Caco-2 (cell line): ENCODE measurements around the gene FAU. TPM values are rescaled to one million over a fixed set of nuclear protein-coding genes. Genes with fewer than 3 reads are reported as not detected.

Source experiments
- BruUV-seq: library from RNA; stranded (reverse); fragments of 400-500 nt; replicated peaks from 2 replicates; lab custom pipeline; 2021; lab: Mats Ljungman, UMichigan
- CTCF ChIA-PET: fragments of 300-600 bp; sonication (Branson Sonifier 250); formaldehyde crosslinking; loops from one replicate; lab custom pipeline; 2022; ENCODE audit warnings: antibody characterized with exemption; lab: Charles Lee
- POLR2A ChIA-PET: fragments of 300-600 bp; sonication (Branson Sonifier 250); formaldehyde crosslinking; loops from one replicate; lab custom pipeline; 2022; ENCODE audit warnings: antibody characterized with exemption; lab: Charles Lee
- DNase-seq, 2 experiments: peaks; one replicate each; pipeline versions ENCODE4 v3.0.0 to v3.0.0-alpha.2; 2020 to 2022
- H3K27me3 ChIP-seq: replicated peaks from 2 replicates; pipeline ENCODE4 v1.6.0; 2011; ENCODE audit warnings: low read length; ENCODE audit not compliant: control insufficient read depth, insufficient read depth
- H3K36me3 ChIP-seq: 2 replicates; pipeline ENCODE4 v1.5.1; 2011; ENCODE audit warnings: low read length; ENCODE audit not compliant: control insufficient read depth, insufficient read depth
- H3K4me1 ChIP-seq: fragments of 250-450 bp; sonication (Bioruptor Pico); 2 replicates; pipeline ENCODE4 v1.5.1; 2020; ENCODE audit warnings: mild to moderate bottlenecking
- H3K4me3 ChIP-seq: 2 replicates; pipeline ENCODE4 v1.5.1; 2011; ENCODE audit warnings: low read depth, mild to moderate bottlenecking, control low read depth, low read length
- H3K9me3 ChIP-seq: fragments of 250-450 bp; sonication (Bioruptor Pico); 2 replicates; pipeline ENCODE4 v1.5.1; 2020; ENCODE audit warnings: mild to moderate bottlenecking, moderate library complexity
- H3K27ac Mint-ChIP-seq: one replicate; pipeline ENCODE4 v1.8.0; 2022; ENCODE audit warnings: mixed read lengths; ENCODE audit not compliant: unreplicated experiment
- H3K27me3 Mint-ChIP-seq: one replicate; pipeline ENCODE4 v1.8.0; 2022; ENCODE audit warnings: mixed read lengths; ENCODE audit not compliant: insufficient read depth, unreplicated experiment
- H3K36me3 Mint-ChIP-seq: one replicate; pipeline ENCODE4 v1.8.0; 2022; ENCODE audit warnings: mild to moderate bottlenecking, mixed read lengths; ENCODE audit not compliant: insufficient read depth, unreplicated experiment
- H3K4me1 Mint-ChIP-seq: one replicate; pipeline ENCODE4 v1.8.0; 2022; ENCODE audit warnings: low read depth, mixed read lengths; ENCODE audit not compliant: unreplicated experiment
- H3K4me3 Mint-ChIP-seq: one replicate; pipeline ENCODE4 v1.8.0; 2022; ENCODE audit warnings: mild to moderate bottlenecking, moderate library complexity, mixed read lengths; ENCODE audit not compliant: unreplicated experiment
- H3K9me3 Mint-ChIP-seq: one replicate; pipeline ENCODE4 v1.8.0; 2022; ENCODE audit warnings: mixed read lengths; ENCODE audit not compliant: unreplicated experiment
- CTCF ChIP-seq, 2 experiments: fragments of 200-600 bp in 1 of 2; IDR thresholded peaks; 1 replicate in 1 of 2; 2 replicates in 1 of 2; pipeline versions ENCODE4 v1.5.1 to v1.8.0; 2011 to 2022; ENCODE audit warnings: antibody characterized with exemption in 1 of 2, control low read depth in 1 of 2, inconsistent platforms in 1 of 2, low read depth in 1 of 2, low read length in 1 of 2, mild to moderate bottlenecking in 1 of 2, moderate library complexity in 1 of 2; ENCODE audit not compliant: insufficient read depth in 1 of 2, severe bottlenecking in 1 of 2, unreplicated experiment in 1 of 2
- intact Hi-C: fragments of 100-400 bp; cut with micrococcal nuclease; formaldehyde crosslinking; loops from one replicate; pipeline ENCODE4 v1.10.0; 2022; ENCODE audit not compliant: unreplicated experiment
- microRNA-seq: library from miRNA; unstranded; fragments of <30 nt; microRNA quantifications from one replicate; pipeline ENCODE4 v1.2.0, GENCODE V29; 2022
- total RNA-seq: library from RNA; stranded (reverse); gene quantifications from 2 replicates; pipeline ENCODE4 v1.2.3, GENCODE V29; 2022

FAU gene
- total RNA-seq, 1 experiment from 2014 or later, result 918 TPM

GRCh38 chr11:65077451-65077850 lies 44.5 kb downstream of the FAU start:
- ChIA-PET CTCF (interaction anchor here (0.6 kb wide), 1 partner anchor 63 kb away, joined by 3 read pairs; the partner anchor contains the start of gene ARL2), POLR2A (no interaction called here)
- H3K4me1 Mint-ChIP-seq, result peaks cover 12% of the 10 kb centered on the region
- no peaks in the 10 kb centered on the region for H3K9me3 Mint-ChIP-seq
- H3K27me3 ChIP-seq, result no peaks in the 10 kb centered on the region
- H3K36me3 Mint-ChIP-seq, result peaks cover 66% of the 10 kb centered on the region
- peak overlapping the region; percentile 32 for H3K27ac Mint-ChIP-seq
- intact Hi-C loops, result loop anchor here (5.0 kb wide), 1 partner anchor 35 kb away; the partner anchor contains the start of gene SAC3D1
- peaks cover 6% of the 10 kb centered on the region; the same call in 1 of the 2 replicates for H3K36me3 ChIP-seq
- TF ChIP-seq CTCF (IDR thresholded peaks at IDR 0.05; ENCODE audit: insufficient read depth in 1 of 2, low read depth in 1 of 2, low read length in 1 of 2, severe bottlenecking in 1 of 2, unreplicated experiment in 1 of 2), result no peak
- H3K27me3 Mint-ChIP-seq, result no peaks in the 10 kb centered on the region
- no peak overlapping the region for H3K4me3 Mint-ChIP-seq
- no peak overlapping the region for H3K4me3 ChIP-seq
- no peaks in the 10 kb centered on the region for H3K9me3 ChIP-seq
- peak in 1 of 2 experiments; percentile 49 for DNase-seq
- BruUV-seq, result no TSS peak
- H3K4me1 ChIP-seq, result peaks cover under 1% of the 10 kb centered on the region; the same call in 1 of the 2 replicates

- DNase-seq, result no peak
- H3K4me3 Mint-ChIP-seq, result no peak overlapping the region
- H3K36me3 Mint-ChIP-seq, result peaks cover 23% of the 10 kb centered on the region
Observed at GRCh38 chr11:65072631-65072966, 49.3 kb downstream of the FAU start.

GRCh38 chr11:65071907-65072630 lies 49.9 kb downstream of the FAU start:
- Mint-ChIP-seq H3K4me3 (no peak overlapping the region), H3K4me1 (no peaks in the 10 kb centered on the region), H3K27ac (no peak overlapping the region), H3K36me3 (peaks cover 18% of the 10 kb centered on the region), H3K9me3 (no peaks in the 10 kb centered on the region), H3K27me3 (no peaks in the 10 kb centered on the region)
- DNase-seq, result no peak
- BruUV-seq, result no TSS peak
- intact Hi-C loops, result no loop called here
- no peaks in the 10 kb centered on the region for H3K9me3 ChIP-seq
- CTCF ChIA-PET, result interaction anchor here (0.5 kb wide), 1 partner anchor 286 kb away, joined by 3 read pairs; no protein-coding TSS in a partner anchor
- no peak for TF ChIP-seq CTCF (IDR thresholded peaks at IDR 0.05; ENCODE audit: insufficient read depth in 1 of 2, low read depth in 1 of 2, low read length in 1 of 2, severe bottlenecking in 1 of 2, unreplicated experiment in 1 of 2)
- POLR2A ChIA-PET, result no interaction called here
- H3K4me3 ChIP-seq, result no peak overlapping the region
- peaks cover 1% of the 10 kb centered on the region; the same call in 1 of the 2 replicates for H3K36me3 ChIP-seq
- no peaks in the 10 kb centered on the region for H3K27me3 ChIP-seq
- H3K4me1 ChIP-seq, result no peaks in the 10 kb centered on the region

More at GRCh38 chr11:65072631-65072966, 49.3 kb downstream of the FAU start:
- intact Hi-C loops, result no loop called here
- ChIA-PET CTCF (no interaction called here), POLR2A (no interaction called here)
- no peaks in the 10 kb centered on the region for H3K9me3 Mint-ChIP-seq
- no peak overlapping the region for H3K27ac Mint-ChIP-seq
- Histone ChIP-seq H3K36me3 (peaks cover 3% of the 10 kb centered on the region; the same call in 1 of the 2 replicates), H3K27me3 (no peaks in the 10 kb centered on the region), H3K4me3 (no peak overlapping the region), H3K4me1 (no peaks in the 10 kb centered on the region), H3K9me3 (no peaks in the 10 kb centered on the region)
- no peaks in the 10 kb centered on the region for H3K27me3 Mint-ChIP-seq
- no peak for TF ChIP-seq CTCF (IDR thresholded peaks at IDR 0.05; ENCODE audit: insufficient read depth in 1 of 2, low read depth in 1 of 2, low read length in 1 of 2, severe bottlenecking in 1 of 2, unreplicated experiment in 1 of 2)
- no TSS peak for BruUV-seq
- H3K4me1 Mint-ChIP-seq, result no peaks in the 10 kb centered on the region

Small RNA genes lying within 50 kb of the gene (microRNA-seq; reads per million reads assigned to microRNA genes)
- gene MIR6751, result not detected

Other genes starting within 250 kb of the FAU start
- 123 and 129 TPM in 2 replicates for gene EHD1, start 243.5 kb downstream of the FAU start, total RNA-seq
- gene ATG2A, start 204.9 kb downstream of the FAU start, total RNA-seq, result 27.9 and 31.1 TPM in 2 replicates
- gene PPP2R5B, start 197.4 kb downstream of the FAU start, total RNA-seq, result 7.4 and 7.7 TPM in 2 replicates
- gene GPHA2, start 186.2 kb downstream of the FAU start, total RNA-seq, result not detected in 2 replicates
- gene MAJIN, start 150.0 kb downstream of the FAU start, total RNA-seq, result not detected in 2 replicates
- gene BATF2, start 125.2 kb downstream of the FAU start, total RNA-seq, result 0.79 and 1.4 TPM in 2 replicates
- gene ARL2, start 108.0 kb downstream of the FAU start, total RNA-seq, result 91.7 and 103 TPM in 2 replicates
- 35.5 and 35.8 TPM in 2 replicates for gene SNX15, start 94.7 kb downstream of the FAU start, total RNA-seq
- gene SAC3D1, start 80.9 kb downstream of the FAU start, total RNA-seq, result 21.2 and 21.6 TPM in 2 replicates
- gene NAALADL1, start 63.6 kb downstream of the FAU start, total RNA-seq, result 0.16 and 0.23 TPM in 2 replicates
- 67.0 and 71.1 TPM in 2 replicates for gene CDCA5, start 38.1 kb downstream of the FAU start, total RNA-seq
- gene ZFPL1, start 37.9 kb downstream of the FAU start, total RNA-seq, result 44.5 and 46.0 TPM in 2 replicates
- 147 and 158 TPM in 2 replicates for gene VPS51, start 25.9 kb downstream of the FAU start, total RNA-seq
- gene TM7SF2, start 10.3 kb downstream of the FAU start, total RNA-seq, result 62.9 and 73.8 TPM in 2 replicates
- 12.2 and 14.7 TPM in 2 replicates for gene ZNHIT2, start 4.4 kb downstream of the FAU start, total RNA-seq
- 89.2 and 95.1 TPM in 2 replicates for gene MRPL49, start 187 bp upstream of the FAU start, total RNA-seq
- gene SYVN1, start 12.4 kb upstream of the FAU start, total RNA-seq, result 50.9 and 56.5 TPM in 2 replicates
- gene SPDYC, start 48.1 kb upstream of the FAU start, total RNA-seq, result not detected in 2 replicates
- gene CAPN1, start 59.8 kb upstream of the FAU start, total RNA-seq, result 238 and 244 TPM in 2 replicates
- gene POLA2, start 139.8 kb upstream of the FAU start, total RNA-seq, result 23.2 and 25.3 TPM in 2 replicates
- 38.0 and 40.7 TPM in 2 replicates for gene CDC42EP2, start 192.7 kb upstream of the FAU start, total RNA-seq
- gene DPF2, start 211.7 kb upstream of the FAU start, total RNA-seq, result 64.2 and 65.3 TPM in 2 replicates
- 3.0 and 3.2 TPM in 2 replicates for gene TIGD3, start 232.6 kb upstream of the FAU start, total RNA-seq